Muscle layer of colon (tissue), 2 donors: Measurements from ENCODE around the gene CALY.

Experiments used
- H3K27ac ChIP-seq: one replicate; pipeline ENCODE4 v1.7.0; 2013; ENCODE audit warnings: low read depth, mild to moderate bottlenecking, low read length, moderate library complexity
- H3K27me3 ChIP-seq, 2 donors: one replicate each; pipeline ENCODE4 v1.7.0; 2013; ENCODE audit warnings: low read length in 2 of 2, mild to moderate bottlenecking in 2 of 2; ENCODE audit not compliant: insufficient read depth in 2 of 2, control insufficient read depth in 1 of 2
- H3K36me3 ChIP-seq: one replicate; pipeline ENCODE4 v1.7.0; 2013; ENCODE audit warnings: mild to moderate bottlenecking, low read length; ENCODE audit not compliant: insufficient read depth
- H3K4me1 ChIP-seq: one replicate; pipeline ENCODE4 v1.7.0; 2013; ENCODE audit warnings: mild to moderate bottlenecking, low read length; ENCODE audit not compliant: insufficient read depth
- H3K4me3 ChIP-seq, 2 donors: one replicate each; pipeline ENCODE4 v1.7.0; 2013; ENCODE audit warnings: low read length in 2 of 2, low read depth in 1 of 2, mild to moderate bottlenecking in 1 of 2, moderate library complexity in 1 of 2
- H3K9ac ChIP-seq: one replicate; pipeline ENCODE4 v1.7.0; 2013; ENCODE audit warnings: low read length
- H3K9me3 ChIP-seq: one replicate; pipeline ENCODE4 v1.7.0; 2013; ENCODE audit warnings: mild to moderate bottlenecking, low read length
- donor health status: abdominal sarcoma.
- donor health status: Adenocarcinoma of cecum.

Gene CALY

DNA sequence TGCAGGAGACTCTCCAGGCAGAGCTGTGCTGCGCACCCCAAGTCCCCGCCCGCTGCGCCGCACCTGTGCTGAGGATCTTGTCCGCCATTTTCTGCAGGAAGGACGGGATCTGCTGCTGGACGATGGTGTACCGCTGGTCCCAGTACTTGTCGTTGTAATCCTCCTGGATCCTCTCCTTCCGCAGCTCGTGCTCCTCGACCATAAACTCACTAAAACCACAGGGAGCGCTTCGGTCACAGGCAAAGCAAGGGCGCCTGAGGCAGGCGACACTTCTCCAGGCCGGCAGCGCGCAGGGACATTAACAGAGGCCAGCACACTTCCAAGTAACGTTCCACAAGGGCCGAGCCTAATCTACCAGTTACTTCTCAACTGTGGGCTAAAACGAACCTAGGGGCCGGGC lies 46.9 kb downstream of the CALY start:
- Histone ChIP-seq H3K9me3 (no peaks in the 10 kb centered on the region), H3K36me3 (peaks cover 53% of the 10 kb centered on the region), H3K4me3 (no peak overlapping the region), H3K9ac (no peak overlapping the region), H3K27me3 (no peaks in the 10 kb centered on the region), H3K4me1 (no peaks in the 10 kb centered on the region), H3K27ac (no peak overlapping the region)

DNA sequence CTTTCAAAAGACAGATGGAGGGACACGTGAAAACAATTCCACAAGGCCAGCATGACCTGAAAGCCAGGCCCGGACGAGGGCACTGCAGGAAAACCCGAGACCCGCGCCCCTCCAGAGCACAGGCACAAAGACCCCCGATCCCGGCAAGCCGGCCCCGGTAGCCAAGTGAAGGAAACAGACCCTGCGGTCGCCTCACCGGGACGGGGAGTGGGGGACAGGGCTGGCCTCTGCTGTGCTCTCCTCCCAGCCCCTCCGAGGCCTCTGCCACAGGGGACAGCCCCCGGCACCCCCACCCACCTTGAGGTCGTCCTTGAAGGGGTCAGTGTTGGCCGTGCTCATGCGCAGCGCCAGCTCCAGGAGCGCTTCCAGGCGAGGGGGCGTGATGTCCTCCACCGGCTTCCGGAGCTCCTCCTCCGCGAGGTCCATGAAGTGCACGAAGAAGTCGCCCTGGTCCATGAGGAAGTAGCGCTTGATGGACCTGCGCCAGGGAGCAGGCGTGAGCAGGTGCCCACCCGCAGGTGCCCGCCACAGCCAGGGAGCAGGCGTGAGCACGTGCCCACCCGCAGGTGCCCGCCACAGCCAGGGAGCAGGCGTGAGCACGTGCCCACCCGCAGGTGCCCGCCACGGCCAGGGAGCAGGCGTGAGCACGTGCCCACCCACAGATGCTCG lies 48.7 kb downstream of the CALY start:
- Histone ChIP-seq H3K36me3 (peaks cover 57% of the 10 kb centered on the region), H3K27me3 (no peaks in the 10 kb centered on the region)

DNA sequence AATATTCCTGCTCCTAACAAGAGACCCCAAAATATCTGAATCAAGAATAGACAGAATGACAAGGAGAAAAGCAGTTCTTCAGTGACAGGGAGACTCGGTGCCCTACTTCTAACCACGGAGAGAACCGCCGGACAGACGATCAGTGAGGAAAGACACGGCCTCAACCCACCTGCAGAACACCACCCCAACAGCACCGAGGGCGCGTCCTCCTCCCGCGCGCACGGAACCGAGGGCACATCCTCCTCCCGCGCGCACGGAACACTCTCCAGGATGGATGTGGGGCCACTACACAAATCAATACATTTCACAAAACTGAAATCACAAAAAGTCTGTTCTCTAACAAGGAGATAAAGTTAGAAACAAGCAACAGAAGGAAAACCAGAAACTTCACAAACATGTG lies 50.3 kb downstream of the CALY start:
- peaks cover 66% of the 10 kb centered on the region for H3K36me3 ChIP-seq
- no peaks in the 10 kb centered on the region for H3K27me3 ChIP-seq
- no peaks in the 10 kb centered on the region for H3K9me3 ChIP-seq
- H3K27ac ChIP-seq: no peak overlapping the region
- no peak overlapping the region for H3K4me3 ChIP-seq
- H3K4me1 ChIP-seq: no peaks in the 10 kb centered on the region
- no peak overlapping the region for H3K9ac ChIP-seq

More for the DNA sequence above, 48.7 kb downstream of the CALY start:
- Histone ChIP-seq H3K9me3 (no peaks in the 10 kb centered on the region), H3K4me1 (no peaks in the 10 kb centered on the region), H3K4me3 (no peak overlapping the region), H3K9ac (no peak overlapping the region), H3K27ac (no peak overlapping the region)

DNA sequence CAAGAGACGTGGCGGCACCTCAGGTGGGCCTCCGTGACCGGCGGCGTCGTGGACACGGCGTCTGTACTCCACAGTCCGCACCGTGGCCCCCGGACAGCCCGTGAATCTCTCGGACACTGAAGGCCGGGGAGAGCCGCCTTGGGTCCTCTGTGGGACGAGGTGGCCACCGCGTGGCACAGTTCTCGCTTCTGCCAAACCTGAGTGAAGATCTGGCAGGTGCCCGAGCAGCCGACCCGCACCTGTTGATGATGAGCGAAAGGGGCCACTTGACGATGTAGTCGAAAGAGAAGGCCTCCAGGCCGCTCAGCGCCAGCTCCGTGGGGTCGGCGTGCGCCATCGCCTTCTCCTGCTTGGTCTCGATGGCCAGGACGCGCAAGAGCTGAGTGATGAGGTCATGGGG lies 51.5 kb downstream of the CALY start:
- H3K9ac ChIP-seq: no peak overlapping the region
- no peaks in the 10 kb centered on the region for H3K27me3 ChIP-seq
- H3K9me3 ChIP-seq: no peaks in the 10 kb centered on the region
- H3K4me3 ChIP-seq: no peak overlapping the region
- peaks cover 69% of the 10 kb centered on the region for H3K36me3 ChIP-seq
- H3K27ac ChIP-seq: no peak overlapping the region
- no peaks in the 10 kb centered on the region for H3K4me1 ChIP-seq

DNA sequence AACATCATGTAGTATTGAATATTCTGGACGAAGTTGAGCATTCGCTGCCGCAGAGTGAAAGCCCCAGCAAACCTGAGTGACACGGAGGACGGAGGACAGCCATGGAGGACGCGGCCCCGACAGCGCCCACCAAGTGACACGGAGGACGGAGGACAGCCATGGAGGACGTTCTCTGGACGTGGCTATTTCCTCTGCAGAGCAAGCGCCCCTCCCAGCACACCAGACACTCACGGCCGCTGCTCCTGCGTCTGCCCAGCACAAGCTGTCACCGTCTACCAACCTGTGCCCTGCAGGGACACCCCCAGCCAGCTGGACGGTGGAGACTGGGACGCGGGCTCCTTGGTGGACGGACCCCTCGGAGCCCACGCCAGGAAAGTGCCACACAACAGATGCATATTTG lies 52.8 kb downstream of the CALY start:
- H3K9ac ChIP-seq: no peak overlapping the region
- no peak overlapping the region for H3K4me3 ChIP-seq
- H3K4me1 ChIP-seq: no peaks in the 10 kb centered on the region
- H3K27ac ChIP-seq: no peak overlapping the region
- no peaks in the 10 kb centered on the region for H3K27me3 ChIP-seq
- peaks cover 64% of the 10 kb centered on the region for H3K36me3 ChIP-seq
- no peaks in the 10 kb centered on the region for H3K9me3 ChIP-seq

DNA sequence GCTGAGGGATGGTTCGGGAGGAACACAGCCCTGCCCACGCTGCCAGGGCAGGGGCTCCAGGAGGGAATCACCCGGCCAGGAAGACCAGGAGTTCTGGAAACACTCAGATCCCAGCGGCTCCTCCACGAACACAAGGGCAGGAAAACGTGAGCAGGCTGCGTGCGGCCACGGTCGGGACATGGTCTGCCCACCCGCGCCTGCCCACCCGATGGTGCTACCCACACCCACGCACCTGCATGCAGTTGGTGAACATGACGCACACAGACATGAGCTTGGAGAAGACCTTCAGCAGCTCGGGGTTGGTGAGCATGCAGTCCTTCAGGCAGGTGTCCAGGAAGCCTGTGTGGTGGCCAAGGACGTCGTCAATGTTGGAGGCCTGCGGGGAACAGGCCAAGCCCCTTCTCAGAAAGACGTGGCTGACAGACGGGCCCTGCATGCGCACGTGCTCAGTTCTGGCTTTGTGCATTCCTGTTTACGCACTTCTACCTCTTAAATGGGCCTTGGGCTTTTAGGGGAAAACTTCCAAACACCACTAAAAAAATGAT lies 53.8 kb downstream of the CALY start:
- no peak overlapping the region for H3K4me3 ChIP-seq
- no peaks in the 10 kb centered on the region for H3K27me3 ChIP-seq
- H3K4me1 ChIP-seq: no peaks in the 10 kb centered on the region
- H3K9ac ChIP-seq: no peak overlapping the region
- H3K9me3 ChIP-seq: no peaks in the 10 kb centered on the region
- no peak overlapping the region for H3K27ac ChIP-seq
- H3K36me3 ChIP-seq: peaks cover 64% of the 10 kb centered on the region

DNA sequence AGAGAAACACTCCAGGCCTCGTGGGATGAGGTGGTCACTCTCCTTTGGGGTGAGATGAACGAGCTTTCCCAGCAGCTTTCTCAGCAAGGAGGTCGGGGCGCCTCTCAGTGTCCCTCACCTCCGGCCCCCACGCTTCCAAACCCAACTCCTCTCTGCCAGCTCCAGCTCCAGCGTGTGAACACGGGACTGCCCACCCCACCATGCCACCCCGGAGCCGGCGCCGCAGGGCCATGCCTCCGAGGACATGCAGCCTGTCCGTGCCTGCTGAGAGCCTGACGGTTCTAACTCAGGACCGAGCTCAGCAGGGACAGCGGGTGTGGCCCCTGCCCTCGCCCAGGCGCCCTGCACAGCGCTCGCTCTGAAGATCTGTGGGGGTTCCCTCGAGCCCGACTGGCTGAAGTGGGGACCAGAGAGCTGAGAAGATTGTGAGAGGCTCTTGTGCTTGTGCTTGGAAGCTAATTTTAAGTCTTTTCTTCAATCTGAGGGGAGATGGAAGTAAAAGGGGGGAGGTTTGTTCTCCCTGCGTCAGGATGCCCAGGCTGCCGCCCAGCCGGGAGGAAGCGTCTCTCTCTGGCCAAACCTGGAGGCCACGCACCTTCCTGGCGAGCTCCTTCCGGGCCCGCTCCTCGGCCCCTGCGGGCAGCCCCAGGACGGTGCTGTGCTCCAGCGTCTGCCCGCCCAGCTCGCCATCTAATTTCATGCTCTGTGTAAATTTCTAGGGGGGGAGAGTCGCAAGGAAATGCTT lies 54.9 kb downstream of the CALY start:
- Histone ChIP-seq H3K4me1 (no peaks in the 10 kb centered on the region), H3K9ac (no peak overlapping the region), H3K36me3 (peaks cover 61% of the 10 kb centered on the region), H3K27me3 (peaks cover 0 to 8% of the 10 kb centered on the region in 2 donors), H3K4me3 (no peak overlapping the region), H3K9me3 (no peaks in the 10 kb centered on the region), H3K27ac (no peak overlapping the region)

DNA sequence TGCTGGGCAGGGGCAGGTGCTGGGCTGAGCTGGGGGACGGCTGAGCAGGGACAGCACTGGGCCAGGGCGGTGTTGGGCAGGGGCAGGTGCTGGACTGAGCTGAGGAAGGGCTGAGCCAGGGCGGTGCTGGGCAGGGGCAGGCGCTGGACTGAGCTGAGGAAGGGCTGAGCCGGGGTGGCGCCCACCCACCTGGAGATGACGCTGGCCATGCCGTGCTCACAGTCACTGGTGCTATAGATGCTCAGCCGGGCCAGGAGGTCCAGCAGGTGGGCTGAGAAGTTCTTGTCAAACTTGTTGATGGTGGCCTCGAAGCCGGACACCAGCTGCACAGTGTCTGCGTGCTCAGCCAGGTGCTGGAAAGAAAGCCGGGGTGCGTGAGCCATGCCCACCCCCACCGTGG lies 55.6 kb downstream of the CALY start:
- H3K36me3 ChIP-seq: peaks cover 54% of the 10 kb centered on the region

DNA sequence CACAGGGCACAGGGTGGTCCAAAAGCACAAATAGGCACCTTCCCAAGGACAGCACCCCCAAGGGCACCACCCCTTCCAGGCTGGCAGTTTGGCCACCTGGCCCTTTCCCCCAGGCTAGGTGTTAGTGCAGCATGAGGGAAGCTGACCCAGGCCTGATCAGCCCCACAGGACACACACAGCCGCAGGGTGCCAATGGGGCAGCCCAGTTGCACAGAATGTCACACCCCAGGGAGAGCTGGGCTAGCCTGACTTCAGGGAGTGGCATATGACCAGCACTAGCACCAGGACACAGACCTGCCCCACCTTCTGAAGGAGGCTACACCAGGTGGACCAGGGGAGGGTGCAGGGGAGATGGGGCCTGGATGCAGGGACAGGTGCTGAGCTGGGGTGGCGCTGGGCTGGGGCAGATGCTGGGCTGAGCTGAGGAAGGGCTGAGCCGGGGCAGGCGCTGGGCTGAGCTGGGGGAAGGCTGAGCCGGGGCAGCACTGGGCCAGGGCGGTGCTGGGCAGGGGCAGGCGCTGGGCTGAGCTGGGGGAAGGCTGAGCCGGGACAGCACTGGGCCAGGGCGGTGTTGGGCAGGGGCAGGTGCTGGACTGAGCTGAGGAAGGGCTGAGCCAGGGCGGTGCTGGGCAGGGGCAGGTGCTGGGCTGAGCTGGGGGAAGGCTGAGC lies 56.2 kb downstream of the CALY start:
- H3K36me3 ChIP-seq: peaks cover 48% of the 10 kb centered on the region
- H3K4me1 ChIP-seq: no peaks in the 10 kb centered on the region
- no peak overlapping the region for H3K27ac ChIP-seq
- no peaks in the 10 kb centered on the region for H3K9me3 ChIP-seq
- peaks cover 0 to 21% of the 10 kb centered on the region in 2 donors for H3K27me3 ChIP-seq
- H3K9ac ChIP-seq: no peak overlapping the region
- no peak overlapping the region for H3K4me3 ChIP-seq

More for the DNA sequence above, 55.6 kb downstream of the CALY start:
- Histone ChIP-seq H3K9me3 (no peaks in the 10 kb centered on the region), H3K27me3 (peaks cover 0 to 16% of the 10 kb centered on the region in 2 donors), H3K4me3 (no peak overlapping the region), H3K4me1 (no peaks in the 10 kb centered on the region), H3K9ac (no peak overlapping the region), H3K27ac (no peak overlapping the region)

DNA sequence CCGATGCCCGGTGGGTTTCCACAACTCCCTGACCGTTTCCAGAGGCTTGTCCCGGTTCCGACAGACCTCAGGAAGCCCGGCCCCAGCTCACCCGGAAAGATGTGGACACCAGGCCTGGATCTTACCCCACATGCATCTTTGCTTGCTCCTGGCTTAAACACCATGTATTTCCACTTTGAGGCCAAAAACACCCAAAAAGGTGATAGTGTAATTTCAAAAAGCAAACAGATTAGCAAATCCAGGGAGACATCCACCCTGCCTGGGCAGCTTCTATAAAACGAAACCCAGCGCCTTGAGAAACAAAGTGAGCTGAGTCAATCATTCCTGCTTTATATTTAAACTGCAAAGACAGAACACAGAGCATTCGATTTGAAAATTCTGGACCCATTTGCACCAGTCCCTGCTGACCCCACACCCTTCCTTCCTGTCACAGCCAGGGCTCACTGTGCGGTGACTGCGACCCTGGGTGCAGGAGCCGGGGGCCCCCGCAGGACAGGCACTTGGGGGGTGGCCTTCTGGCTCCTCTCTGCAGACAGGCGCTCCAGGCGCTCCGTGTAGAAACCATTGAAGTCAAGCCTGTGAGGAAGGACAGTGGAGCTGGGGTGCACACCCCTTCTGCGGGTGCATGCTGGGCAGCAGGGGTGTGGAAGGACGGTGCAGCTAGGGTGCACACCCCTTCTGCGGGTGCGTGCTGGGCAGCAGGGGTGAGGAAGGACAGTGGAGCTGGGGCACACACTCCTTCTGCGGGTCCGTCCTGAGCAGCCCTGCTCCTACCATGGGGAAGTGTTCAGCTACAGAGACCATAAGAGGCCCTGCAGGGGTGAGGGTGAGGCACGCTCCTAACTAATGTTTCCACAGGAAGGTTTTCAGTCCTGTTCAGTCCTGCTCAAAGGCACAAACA lies 57.1 kb downstream of the CALY start:
- Histone ChIP-seq H3K4me1 (no peaks in the 10 kb centered on the region), H3K4me3 (no peak overlapping the region), H3K27ac (no peak overlapping the region), H3K27me3 (peaks cover 0 to 30% of the 10 kb centered on the region in 2 donors), H3K9ac (no peak overlapping the region), H3K36me3 (peaks cover 38% of the 10 kb centered on the region), H3K9me3 (no peaks in the 10 kb centered on the region)
